Measurements from ENCODE around the gene TAS1R3.

TAS1R3 gene

DNA sequence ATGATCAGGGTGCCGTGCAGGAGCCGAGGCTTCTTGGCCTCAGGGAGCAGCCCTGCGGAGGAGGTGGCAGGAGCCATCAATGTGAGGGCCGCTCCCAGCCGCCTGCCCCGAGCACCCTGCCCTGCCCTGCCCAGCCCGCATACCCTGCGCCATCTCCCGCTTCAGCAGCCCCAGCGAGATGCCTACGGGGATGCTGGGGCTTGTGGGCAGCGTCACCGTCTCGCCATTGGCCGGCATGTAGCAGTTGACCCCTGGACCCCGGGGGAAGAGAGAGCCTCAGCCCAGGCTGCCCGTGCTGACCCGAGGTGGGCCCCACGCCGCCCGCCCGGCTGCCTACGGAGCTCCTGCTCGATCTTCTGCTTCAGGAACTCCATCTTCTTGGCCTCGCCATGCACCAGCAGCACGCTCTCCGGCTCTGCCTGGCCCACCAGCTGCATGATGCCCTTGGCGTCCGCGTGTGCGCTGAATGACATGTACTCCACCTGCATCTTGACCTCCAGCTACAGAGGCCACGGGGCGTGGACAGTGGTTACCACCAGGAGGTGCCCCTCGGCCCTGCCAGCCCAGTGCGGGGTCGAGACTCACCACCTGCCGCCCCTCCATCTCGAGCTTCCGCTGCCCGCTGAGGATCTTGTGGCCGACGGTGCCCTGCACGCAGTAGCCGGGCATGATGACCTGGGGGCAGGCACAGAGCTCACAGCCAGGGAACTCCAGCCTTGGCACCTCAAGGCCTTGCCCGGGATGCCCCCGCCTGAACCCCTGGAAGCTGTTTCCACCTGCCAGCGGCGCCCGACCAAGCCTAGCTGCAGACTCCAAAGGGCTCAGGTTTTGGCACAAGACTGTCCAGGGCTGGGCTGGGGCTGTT lies 18.4 kb upstream of the TAS1R3 start:
- TF ChIP-seq, protein P1, sequence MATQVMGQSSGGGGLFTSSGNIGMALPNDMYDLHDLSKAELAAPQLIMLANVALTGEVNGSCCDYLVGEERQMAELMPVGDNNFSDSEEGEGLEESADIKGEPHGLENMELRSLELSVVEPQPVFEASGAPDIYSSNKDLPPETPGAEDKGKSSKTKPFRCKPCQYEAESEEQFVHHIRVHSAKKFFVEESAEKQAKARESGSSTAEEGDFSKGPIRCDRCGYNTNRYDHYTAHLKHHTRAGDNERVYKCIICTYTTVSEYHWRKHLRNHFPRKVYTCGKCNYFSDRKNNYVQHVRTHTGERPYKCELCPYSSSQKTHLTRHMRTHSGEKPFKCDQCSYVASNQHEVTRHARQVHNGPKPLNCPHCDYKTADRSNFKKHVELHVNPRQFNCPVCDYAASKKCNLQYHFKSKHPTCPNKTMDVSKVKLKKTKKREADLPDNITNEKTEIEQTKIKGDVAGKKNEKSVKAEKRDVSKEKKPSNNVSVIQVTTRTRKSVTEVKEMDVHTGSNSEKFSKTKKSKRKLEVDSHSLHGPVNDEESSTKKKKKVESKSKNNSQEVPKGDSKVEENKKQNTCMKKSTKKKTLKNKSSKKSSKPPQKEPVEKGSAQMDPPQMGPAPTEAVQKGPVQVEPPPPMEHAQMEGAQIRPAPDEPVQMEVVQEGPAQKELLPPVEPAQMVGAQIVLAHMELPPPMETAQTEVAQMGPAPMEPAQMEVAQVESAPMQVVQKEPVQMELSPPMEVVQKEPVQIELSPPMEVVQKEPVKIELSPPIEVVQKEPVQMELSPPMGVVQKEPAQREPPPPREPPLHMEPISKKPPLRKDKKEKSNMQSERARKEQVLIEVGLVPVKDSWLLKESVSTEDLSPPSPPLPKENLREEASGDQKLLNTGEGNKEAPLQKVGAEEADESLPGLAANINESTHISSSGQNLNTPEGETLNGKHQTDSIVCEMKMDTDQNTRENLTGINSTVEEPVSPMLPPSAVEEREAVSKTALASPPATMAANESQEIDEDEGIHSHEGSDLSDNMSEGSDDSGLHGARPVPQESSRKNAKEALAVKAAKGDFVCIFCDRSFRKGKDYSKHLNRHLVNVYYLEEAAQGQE (IDR thresholded peaks at IDR 0.05; ENCODE audit: insufficient read depth in 1 of 2, low read depth in 2 of 2, low read length in 2 of 2): no peak
- TF ChIP-seq POLR2AphosphoS5 (IDR thresholded peaks at IDR 0.05; ENCODE audit: low read depth, low read length): no peak; the same call in 1 of the 2 replicates
- no peak for TF ChIP-seq FOXP2 (optimal IDR thresholded peaks at IDR 0.05; ENCODE audit: borderline replicate concordance, extremely low read depth, extremely low read length, insufficient read depth)
- no peak for TF ChIP-seq SIN3A (IDR thresholded peaks at IDR 0.05; ENCODE audit: borderline replicate concordance, insufficient read depth, low read length)
- TF ChIP-seq TAF1 (IDR thresholded peaks at IDR 0.05; ENCODE audit: borderline replicate concordance, insufficient read depth, low read length): no peak

DNA sequence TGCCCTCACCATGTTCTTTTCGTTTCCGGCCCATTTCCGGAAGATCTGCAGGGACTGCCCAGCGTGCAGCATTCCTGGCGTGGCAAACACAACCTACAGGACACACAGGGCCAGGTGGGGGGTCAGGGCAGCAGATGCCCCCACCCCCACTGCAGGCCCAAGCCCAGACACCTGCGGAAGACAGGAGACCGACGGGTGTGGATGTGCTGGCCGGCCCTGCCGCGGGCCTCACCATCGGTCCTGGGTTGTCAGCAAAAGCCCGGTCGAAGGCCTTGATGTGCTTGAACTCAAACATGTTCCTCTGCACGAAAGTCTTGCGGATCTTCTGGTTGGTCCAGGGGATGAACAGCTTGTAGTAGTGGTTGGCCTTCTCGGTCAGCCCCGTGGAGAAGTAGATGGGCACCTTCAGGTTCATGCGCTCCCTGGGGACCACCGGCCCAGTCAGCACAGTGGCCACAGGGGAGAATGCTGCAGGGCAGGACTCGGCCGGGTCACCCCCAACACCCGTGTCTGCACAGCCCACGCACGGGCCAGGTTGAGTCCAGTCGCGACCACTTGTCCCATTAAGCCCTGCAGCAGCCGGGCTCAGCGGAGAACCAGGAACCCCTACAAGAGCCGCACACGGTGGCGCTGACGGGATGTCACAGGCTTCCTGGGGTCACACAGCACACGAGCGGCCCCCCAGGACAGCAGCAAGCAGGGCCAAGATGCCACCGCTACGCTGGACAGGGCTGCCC lies 17.4 kb upstream of the TAS1R3 start:
- TF ChIP-seq, protein P1 (IDR thresholded peaks at IDR 0.05; ENCODE audit: insufficient read depth in 1 of 2, low read depth in 2 of 2, low read length in 2 of 2): no peak
- no peak for TF ChIP-seq FOXP2 (optimal IDR thresholded peaks at IDR 0.05; ENCODE audit: borderline replicate concordance, extremely low read depth, extremely low read length, insufficient read depth)
- no peak for TF ChIP-seq TAF1 (IDR thresholded peaks at IDR 0.05; ENCODE audit: borderline replicate concordance, insufficient read depth, low read length)
- TF ChIP-seq POLR2AphosphoS5 (IDR thresholded peaks at IDR 0.05; ENCODE audit: low read depth, low read length): 0 out of 2 replicates have a peak, but pooled peaks have one; percentile 10

DNA sequence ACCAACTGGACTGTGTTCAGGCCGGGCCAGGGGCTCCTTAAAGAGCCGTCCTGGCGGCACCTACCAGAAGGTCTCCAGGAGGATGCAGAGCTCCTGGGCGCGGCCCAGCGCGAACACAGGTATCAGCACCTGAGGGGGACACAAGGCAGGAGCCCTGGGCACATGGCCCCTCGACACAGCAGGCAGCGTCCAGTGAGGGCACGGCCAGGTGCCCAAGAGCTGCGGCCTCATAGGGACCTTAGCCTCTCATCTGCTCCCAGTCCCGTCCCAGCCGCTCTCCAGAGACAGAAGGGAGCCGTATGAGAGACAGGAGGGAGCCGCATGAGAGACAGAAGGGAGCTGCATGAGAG lies 16.9 kb upstream of the TAS1R3 start:
- no peak for TF ChIP-seq SIN3A (IDR thresholded peaks at IDR 0.05; ENCODE audit: borderline replicate concordance, insufficient read depth, low read length)
- TF ChIP-seq FOXP2 (optimal IDR thresholded peaks at IDR 0.05; ENCODE audit: borderline replicate concordance, extremely low read depth, extremely low read length, insufficient read depth): no peak
- TF ChIP-seq, protein P1 (IDR thresholded peaks at IDR 0.05; ENCODE audit: insufficient read depth in 1 of 2, low read depth in 2 of 2, low read length in 2 of 2): no peak
- TF ChIP-seq POLR2AphosphoS5 (IDR thresholded peaks at IDR 0.05; ENCODE audit: low read depth, low read length): no peak
- no peak for TF ChIP-seq TAF1 (IDR thresholded peaks at IDR 0.05; ENCODE audit: borderline replicate concordance, insufficient read depth, low read length)

DNA sequence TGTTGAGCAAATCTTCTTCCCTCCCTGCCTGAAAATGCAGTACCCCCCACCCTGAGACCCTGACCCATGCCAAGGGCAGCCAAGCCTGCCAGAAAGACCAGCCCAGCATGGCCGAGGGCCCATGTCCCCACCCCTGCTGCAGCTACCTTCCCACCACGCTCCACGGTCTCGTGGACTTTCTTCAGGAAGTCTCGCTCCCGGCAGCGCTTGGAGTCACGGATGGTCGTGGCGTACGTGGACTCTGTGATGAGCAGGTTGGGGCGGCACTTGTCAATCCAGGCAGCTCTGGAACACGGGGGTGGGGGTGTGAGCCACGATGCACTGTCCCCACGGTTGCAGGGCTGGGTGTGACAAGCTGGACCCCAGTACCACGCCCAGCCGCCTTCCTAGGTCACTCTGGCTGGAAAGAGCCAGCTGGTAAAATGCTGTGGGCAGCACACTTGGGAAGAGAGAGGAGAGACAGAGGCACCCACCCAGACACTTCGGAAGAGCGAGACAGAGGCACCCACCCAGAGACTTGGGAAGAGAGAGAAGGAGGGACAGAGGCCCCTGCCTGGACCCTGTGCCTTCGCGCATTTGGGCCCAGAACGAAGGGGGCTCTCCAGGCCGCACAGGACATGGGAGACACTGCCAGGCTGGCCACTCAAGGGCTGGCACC lies 16.3 kb upstream of the TAS1R3 start:
- TF ChIP-seq, protein P1 (IDR thresholded peaks at IDR 0.05; ENCODE audit: insufficient read depth in 1 of 2, low read depth in 2 of 2, low read length in 2 of 2): no peak
- TF ChIP-seq FOXP2 (optimal IDR thresholded peaks at IDR 0.05; ENCODE audit: borderline replicate concordance, extremely low read depth, extremely low read length, insufficient read depth) (no peak), SIN3A (IDR thresholded peaks at IDR 0.05; ENCODE audit: borderline replicate concordance, insufficient read depth, low read length) (no peak), TAF1 (IDR thresholded peaks at IDR 0.05; ENCODE audit: borderline replicate concordance, insufficient read depth, low read length) (no peak), POLR2AphosphoS5 (IDR thresholded peaks at IDR 0.05; ENCODE audit: low read depth, low read length) (no peak)

All from PFSK-1 (cell line).